HG03175 (cell line): ENCODE results near the gene UNC45B.
"Not testable (repeated sequence)": the region's sequence is repeated elsewhere in the genome, so short reads cannot be mapped to it uniquely, and the experiment has no call there.

ENCODE experiments used
- ATAC-seq: cut with Tn5 transposase; IDR thresholded peaks from one replicate; pipeline ENCODE4 v1.9.1; 2021; ENCODE audit warnings: mild to moderate bottlenecking, moderate library complexity; ENCODE audit not compliant: unreplicated experiment

UNC45B gene

GRCh38 chr17:35214192-35214591, 66.6 kb downstream of the UNC45B start:
- ATAC-seq, result no peak

- ATAC-seq, result no peak
These were observed 67.1 kb downstream of the UNC45B start for GRCh38 chr17:35214631-35215273.

GRCh38 chr17:35217107-35217506, 69.5 kb downstream of the UNC45B start:
- no peak for ATAC-seq

- no peak for ATAC-seq
These were observed 71.3 kb downstream of the UNC45B start for GRCh38 chr17:35218915-35219314.

GRCh38 chr17:35222452-35222851, 74.8 kb downstream of the UNC45B start:
- ATAC-seq, result no peak

- ATAC-seq, result no peak
These were observed 76.8 kb downstream of the UNC45B start for GRCh38 chr17:35224436-35224835.

- ATAC-seq, result no peak
These were observed 79.9 kb downstream of the UNC45B start for GRCh38 chr17:35227546-35227945.

GRCh38 chr17:35229638-35230037, 82.0 kb downstream of the UNC45B start:
- ATAC-seq, result no peak

GRCh38 chr17:35234315-35234714, 86.7 kb downstream of the UNC45B start:
- not testable (repeated sequence) for ATAC-seq

GRCh38 chr17:35235289-35235688, 87.7 kb downstream of the UNC45B start:
- ATAC-seq, result no peak

GRCh38 chr17:35235917-35236316, 88.3 kb downstream of the UNC45B start:
- no peak for ATAC-seq

- no peak for ATAC-seq
These were observed 89.2 kb downstream of the UNC45B start for GRCh38 chr17:35236821-35237220.

GRCh38 chr17:35238821-35239220, 91.2 kb downstream of the UNC45B start:
- ATAC-seq, result no peak
